ENCODE results near the gene RUBCNL.
A peak's percentile ranks its signal among the peaks of the same experiment; 100 is the strongest.

RUBCNL gene

DNA sequence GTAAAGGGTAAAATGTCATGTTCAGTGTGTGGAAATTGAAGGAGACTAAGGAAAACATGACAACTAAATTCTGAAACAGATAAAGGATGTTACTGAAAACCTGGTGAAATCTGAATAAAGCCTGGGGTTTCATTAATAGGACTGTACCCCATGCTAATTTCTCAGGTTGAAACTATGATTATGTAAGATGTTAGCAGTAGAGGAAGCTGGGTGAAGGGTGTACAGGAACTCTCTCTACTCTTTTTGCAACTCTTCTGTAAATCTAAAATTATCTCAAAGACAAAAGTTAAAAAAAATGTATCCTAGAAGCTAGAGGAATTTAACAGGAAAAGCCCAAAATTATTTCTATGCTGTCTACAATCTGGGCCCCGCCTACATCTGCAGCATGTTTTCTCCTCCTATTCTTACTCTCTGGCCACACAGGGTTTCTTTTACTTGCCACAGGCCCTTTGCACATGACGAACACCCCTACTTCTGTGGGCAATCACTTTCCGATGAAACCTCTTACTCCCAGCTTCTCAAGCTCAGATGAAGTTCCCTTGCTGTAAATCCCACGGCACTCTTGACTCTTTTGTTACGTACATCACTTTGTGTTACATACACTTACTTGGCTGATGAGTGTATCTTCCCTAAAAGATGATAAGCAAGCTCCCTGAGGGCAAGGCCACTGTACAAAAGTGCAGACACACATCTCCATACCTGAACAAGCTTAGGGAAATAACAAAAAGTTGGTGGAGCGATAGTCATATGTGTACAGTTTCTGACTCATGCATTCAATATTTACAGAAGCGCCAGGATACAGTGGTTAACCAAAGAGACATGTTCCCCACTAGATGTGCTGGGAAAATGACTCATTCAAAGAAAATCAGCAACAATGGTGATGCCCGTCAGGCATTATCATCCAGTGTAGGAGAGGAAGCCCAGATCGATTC, 32.6 kb downstream of the RUBCNL start:
- Histone ChIP-seq H3K4me1 (ENCODE audit: control insufficient read depth, insufficient read depth, low read length, poor library complexity, severe bottlenecking) (peaks cover 4% of the 10 kb centered on the region), H3K9me3 (ENCODE audit: control insufficient read depth, low read length) (peaks cover 8% of the 10 kb centered on the region), H3K4me3 (ENCODE audit: extremely low read depth, insufficient read depth, low read length, poor library complexity, severe bottlenecking) (no peak overlapping the region), H3K27ac (ENCODE audit: low read depth, low read length, severe bottlenecking) (peak overlapping the region; percentile 92), H3K36me3 (ENCODE audit: control insufficient read depth, insufficient read depth, low read length) (no peaks in the 10 kb centered on the region)
- 86 to 92% methylated on average over 5 to 6 of the region's 9 CpGs for WGBS, 2 experiments (ENCODE audit: insufficient coverage in 2 of 2)

DNA sequence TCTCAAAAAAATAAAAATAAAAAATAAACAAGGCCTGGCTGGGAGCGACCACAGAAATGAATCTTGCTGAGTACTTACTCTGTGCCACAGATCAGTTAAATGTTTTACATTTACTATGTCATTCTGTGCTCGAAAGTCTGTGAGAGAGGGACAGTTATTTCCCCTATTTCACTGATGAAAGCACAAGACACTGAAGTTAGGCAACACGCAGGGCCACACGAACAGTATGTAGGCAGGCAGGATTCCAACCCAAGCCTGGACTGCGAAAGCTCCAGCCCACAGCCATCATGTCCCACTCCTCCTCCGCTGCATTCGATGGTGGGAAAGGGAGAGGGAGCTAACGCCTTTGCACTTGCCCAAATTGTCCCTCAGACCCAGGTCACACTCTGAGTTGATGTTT, 34.2 kb downstream of the RUBCNL start:
- no peaks in the 10 kb centered on the region for H3K36me3 ChIP-seq (ENCODE audit: control insufficient read depth, insufficient read depth, low read length)
- WGBS, 2 experiments (ENCODE audit: insufficient coverage in 2 of 2), result 80 to 100% methylated on average over 3 to 4 of the region's 8 CpGs
- no peak overlapping the region for H3K27ac ChIP-seq (ENCODE audit: low read depth, low read length, severe bottlenecking)

DNA sequence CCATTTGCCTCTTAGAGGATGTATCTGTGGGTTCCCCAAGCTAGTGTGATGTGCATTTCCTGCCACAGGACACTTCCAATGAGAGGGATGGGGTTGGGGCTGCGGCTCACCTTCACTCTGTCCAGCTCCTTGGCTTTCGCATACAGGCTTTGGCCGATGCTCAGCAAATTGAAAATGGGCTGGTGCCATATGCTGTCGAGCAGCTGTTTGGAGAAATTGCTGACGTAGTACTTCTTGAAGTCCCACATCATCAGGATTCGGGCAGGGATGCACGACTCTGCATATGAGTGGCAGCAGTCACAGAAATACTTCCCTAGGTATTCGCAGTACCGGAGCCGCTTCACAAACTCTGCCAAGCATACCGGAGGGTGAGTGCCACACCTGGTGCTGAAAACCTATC, 37.0 kb downstream of the RUBCNL start:
- peaks cover 8% of the 10 kb centered on the region for H3K9me3 ChIP-seq (ENCODE audit: control insufficient read depth, low read length)
- no peaks in the 10 kb centered on the region for H3K4me1 ChIP-seq (ENCODE audit: control insufficient read depth, insufficient read depth, low read length, poor library complexity, severe bottlenecking)
- H3K36me3 ChIP-seq (ENCODE audit: control insufficient read depth, insufficient read depth, low read length), result no peaks in the 10 kb centered on the region
- no peak overlapping the region for H3K4me3 ChIP-seq (ENCODE audit: extremely low read depth, insufficient read depth, low read length, poor library complexity, severe bottlenecking)
- WGBS, 2 experiments (ENCODE audit: insufficient coverage in 2 of 2), result 93 to 99% methylated on average over 10 to 11 of the region's 11 CpGs
- no peak overlapping the region for H3K27ac ChIP-seq (ENCODE audit: low read depth, low read length, severe bottlenecking)

More for the DNA sequence above, 34.2 kb downstream of the RUBCNL start:
- no peak overlapping the region for H3K4me3 ChIP-seq (ENCODE audit: extremely low read depth, insufficient read depth, low read length, poor library complexity, severe bottlenecking)
- H3K4me1 ChIP-seq (ENCODE audit: control insufficient read depth, insufficient read depth, low read length, poor library complexity, severe bottlenecking), result peaks cover 4% of the 10 kb centered on the region
- H3K9me3 ChIP-seq (ENCODE audit: control insufficient read depth, low read length), result peaks cover 8% of the 10 kb centered on the region

DNA sequence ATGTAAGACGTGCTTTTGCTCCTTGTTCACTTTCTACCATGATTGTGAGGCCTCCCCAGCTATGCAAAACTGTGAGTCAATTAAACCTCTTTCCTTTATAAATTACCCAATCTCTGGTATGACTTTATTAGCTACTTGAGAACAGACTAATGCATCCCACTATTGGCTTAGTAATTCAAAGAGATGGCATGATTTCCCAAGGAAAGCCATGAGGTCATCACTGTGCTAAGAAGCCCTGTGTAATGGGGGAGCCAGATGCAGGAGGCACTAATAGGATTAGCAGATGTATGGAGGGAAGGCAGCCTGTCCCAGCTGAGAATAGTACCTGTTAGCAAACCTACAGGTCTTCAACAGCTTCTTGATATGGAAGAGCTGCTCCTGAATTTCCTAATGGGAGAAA, 38.1 kb downstream of the RUBCNL start:
- no peaks in the 10 kb centered on the region for H3K4me1 ChIP-seq (ENCODE audit: control insufficient read depth, insufficient read depth, low read length, poor library complexity, severe bottlenecking)
- no peaks in the 10 kb centered on the region for H3K36me3 ChIP-seq (ENCODE audit: control insufficient read depth, insufficient read depth, low read length)
- H3K27ac ChIP-seq (ENCODE audit: low read depth, low read length, severe bottlenecking), result no peak overlapping the region
- no peaks in the 10 kb centered on the region for H3K9me3 ChIP-seq (ENCODE audit: control insufficient read depth, low read length)
- H3K4me3 ChIP-seq (ENCODE audit: extremely low read depth, insufficient read depth, low read length, poor library complexity, severe bottlenecking), result no peak overlapping the region
- WGBS, 2 experiments (ENCODE audit: insufficient coverage in 2 of 2), result 90 to 100% methylated on average over 1 of the region's 1 CpG

DNA sequence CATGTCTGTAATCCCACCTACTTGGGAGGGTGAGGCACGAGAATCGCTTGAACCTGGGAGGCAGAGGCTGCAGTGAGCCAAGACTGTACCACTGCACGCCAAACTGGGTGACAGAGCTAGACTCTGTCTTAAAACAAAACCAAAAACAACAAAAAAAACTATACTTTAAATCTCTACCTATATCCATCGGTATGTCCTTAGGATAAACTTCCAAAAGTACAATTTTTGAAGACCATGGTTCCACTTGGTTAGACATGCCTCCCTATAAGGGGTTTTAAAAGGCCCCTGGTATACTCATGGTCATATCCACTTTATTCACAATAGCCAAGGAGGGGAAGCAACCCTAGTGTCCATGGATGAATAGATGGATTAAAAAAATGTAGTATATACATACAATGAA, 39.8 kb downstream of the RUBCNL start:
- no peak overlapping the region for H3K27ac ChIP-seq (ENCODE audit: low read depth, low read length, severe bottlenecking)
- no peaks in the 10 kb centered on the region for H3K4me1 ChIP-seq (ENCODE audit: control insufficient read depth, insufficient read depth, low read length, poor library complexity, severe bottlenecking)
- H3K4me3 ChIP-seq (ENCODE audit: extremely low read depth, insufficient read depth, low read length, poor library complexity, severe bottlenecking), result no peak overlapping the region
- no peaks in the 10 kb centered on the region for H3K9me3 ChIP-seq (ENCODE audit: control insufficient read depth, low read length)
- WGBS, 2 experiments (ENCODE audit: insufficient coverage in 2 of 2), result 91 to 95% methylated on average over 4 of the region's 4 CpGs
- H3K36me3 ChIP-seq (ENCODE audit: control insufficient read depth, insufficient read depth, low read length), result no peaks in the 10 kb centered on the region

DNA sequence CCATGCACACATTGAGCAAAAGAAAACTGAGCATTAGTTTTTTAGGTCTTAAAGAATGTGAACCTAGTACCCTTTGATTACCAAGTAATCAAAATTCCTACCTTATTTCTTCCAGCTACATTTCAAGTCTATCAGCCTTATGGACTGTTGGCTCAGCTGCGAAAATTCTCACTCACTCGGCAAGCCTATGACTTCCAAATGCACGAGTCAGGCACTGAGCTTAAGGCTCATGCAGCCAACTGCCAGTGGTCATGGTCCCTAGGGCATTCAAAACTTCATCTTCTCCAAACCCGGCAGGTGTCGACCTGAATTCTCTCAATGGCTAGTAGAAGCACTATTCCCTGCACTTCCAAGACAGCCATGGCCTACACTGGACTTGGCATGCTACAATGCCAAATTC, 41.2 kb downstream of the RUBCNL start:
- Histone ChIP-seq H3K36me3 (ENCODE audit: control insufficient read depth, insufficient read depth, low read length) (no peaks in the 10 kb centered on the region), H3K9me3 (ENCODE audit: control insufficient read depth, low read length) (no peaks in the 10 kb centered on the region), H3K4me3 (ENCODE audit: extremely low read depth, insufficient read depth, low read length, poor library complexity, severe bottlenecking) (no peak overlapping the region), H3K4me1 (ENCODE audit: control insufficient read depth, insufficient read depth, low read length, poor library complexity, severe bottlenecking) (no peaks in the 10 kb centered on the region), H3K27ac (ENCODE audit: low read depth, low read length, severe bottlenecking) (no peak overlapping the region)
- 85 to 97% methylated on average over 5 of the region's 5 CpGs for WGBS, 2 experiments (ENCODE audit: insufficient coverage in 2 of 2)

DNA sequence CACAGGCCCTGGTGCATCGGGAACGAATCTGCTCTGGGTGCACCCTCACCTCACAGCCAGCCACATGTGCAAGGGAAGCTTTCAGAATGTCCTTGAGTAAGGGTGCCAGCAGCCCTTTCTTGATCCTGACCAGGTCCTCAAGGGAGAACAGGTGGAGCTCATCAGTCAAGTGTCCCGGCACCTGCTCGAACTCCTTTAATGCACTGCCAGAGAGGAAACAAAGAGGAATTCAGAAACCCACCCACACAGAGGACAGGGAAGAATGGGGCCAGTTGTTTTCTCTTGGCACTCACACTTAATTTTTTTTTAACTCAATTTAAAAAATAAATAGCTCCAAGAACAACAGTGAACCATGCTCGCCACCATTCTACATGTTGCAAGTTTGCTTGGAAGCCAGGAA, 41.7 kb downstream of the RUBCNL start:
- no peaks in the 10 kb centered on the region for H3K36me3 ChIP-seq (ENCODE audit: control insufficient read depth, insufficient read depth, low read length)
- 96 to 100% methylated on average over 3 to 4 of the region's 5 CpGs for WGBS, 2 experiments (ENCODE audit: insufficient coverage in 2 of 2)

DNA sequence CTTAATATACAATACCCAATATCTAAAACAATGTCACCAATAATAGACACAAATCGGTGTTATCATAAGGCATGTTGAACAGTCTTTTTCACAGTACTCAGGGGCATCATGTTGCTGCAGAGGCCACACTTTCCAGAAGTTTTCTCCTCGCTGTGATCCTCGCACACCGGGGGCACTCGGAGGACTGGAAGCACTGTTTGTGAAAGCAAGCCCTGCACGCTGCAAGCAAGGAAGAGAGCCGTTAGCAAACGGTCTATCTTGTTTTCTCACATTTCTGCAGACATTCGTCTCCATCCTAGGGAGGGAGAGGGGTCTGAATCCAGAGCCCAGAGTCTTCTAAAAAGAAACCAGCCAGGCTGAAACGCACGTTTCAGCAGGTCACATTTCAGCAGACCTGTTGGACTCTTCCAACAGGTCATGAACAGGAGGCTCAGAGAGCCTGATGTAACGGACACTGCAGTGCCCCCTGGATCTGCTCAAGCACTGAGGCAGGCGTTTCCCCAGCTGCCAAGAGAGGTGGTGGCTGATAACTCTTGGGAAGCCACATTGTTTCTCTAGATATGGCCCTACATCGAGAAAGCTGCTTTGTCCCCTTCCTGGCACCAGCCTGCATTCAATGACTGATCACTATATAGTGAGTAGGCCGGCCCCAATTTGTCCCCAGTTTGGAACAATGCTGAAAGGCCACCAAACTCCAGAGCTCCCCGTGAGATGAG, 43.6 kb downstream of the RUBCNL start:
- WGBS, 2 experiments (ENCODE audit: insufficient coverage in 2 of 2), result 85 to 87% methylated on average over 11 to 14 of the region's 16 CpGs
- no peaks in the 10 kb centered on the region for H3K4me1 ChIP-seq (ENCODE audit: control insufficient read depth, insufficient read depth, low read length, poor library complexity, severe bottlenecking)
- H3K4me3 ChIP-seq (ENCODE audit: extremely low read depth, insufficient read depth, low read length, poor library complexity, severe bottlenecking), result no peak overlapping the region
- no peak overlapping the region for H3K27ac ChIP-seq (ENCODE audit: low read depth, low read length, severe bottlenecking)
- H3K36me3 ChIP-seq (ENCODE audit: control insufficient read depth, insufficient read depth, low read length), result no peaks in the 10 kb centered on the region
- H3K9me3 ChIP-seq (ENCODE audit: control insufficient read depth, low read length), result no peaks in the 10 kb centered on the region

More for the DNA sequence above, 41.7 kb downstream of the RUBCNL start:
- Histone ChIP-seq H3K9me3 (ENCODE audit: control insufficient read depth, low read length) (no peaks in the 10 kb centered on the region), H3K4me1 (ENCODE audit: control insufficient read depth, insufficient read depth, low read length, poor library complexity, severe bottlenecking) (no peaks in the 10 kb centered on the region), H3K27ac (ENCODE audit: low read depth, low read length, severe bottlenecking) (no peak overlapping the region), H3K4me3 (ENCODE audit: extremely low read depth, insufficient read depth, low read length, poor library complexity, severe bottlenecking) (no peak overlapping the region)

DNA sequence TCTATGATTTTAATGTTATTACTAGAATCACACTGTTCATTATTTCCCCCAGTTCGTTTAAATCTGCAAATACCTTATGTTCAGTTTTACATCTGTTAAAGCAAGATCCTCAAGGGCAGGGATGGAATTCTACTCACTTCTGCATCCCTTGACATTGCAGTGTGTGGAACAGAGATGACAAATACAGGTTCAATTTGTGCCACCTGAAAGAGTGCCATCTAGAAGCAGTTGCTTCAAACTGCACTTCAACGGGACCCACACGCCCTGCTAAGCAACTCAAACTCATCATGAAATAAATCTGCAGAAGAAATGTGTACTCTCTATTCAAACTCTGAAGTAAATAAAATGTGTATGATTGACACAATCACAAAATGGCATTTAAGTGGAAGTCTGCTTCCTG, 44.5 kb downstream of the RUBCNL start:
- Histone ChIP-seq H3K9me3 (ENCODE audit: control insufficient read depth, low read length) (no peaks in the 10 kb centered on the region), H3K4me3 (ENCODE audit: extremely low read depth, insufficient read depth, low read length, poor library complexity, severe bottlenecking) (no peak overlapping the region), H3K27ac (ENCODE audit: low read depth, low read length, severe bottlenecking) (no peak overlapping the region), H3K4me1 (ENCODE audit: control insufficient read depth, insufficient read depth, low read length, poor library complexity, severe bottlenecking) (no peaks in the 10 kb centered on the region), H3K36me3 (ENCODE audit: control insufficient read depth, insufficient read depth, low read length) (no peaks in the 10 kb centered on the region)
- 100% methylated on average over 2 of the region's 3 CpGs; no CpG with 5 or more reads in 1 of the 2 experiments for WGBS, 2 experiments (ENCODE audit: insufficient coverage in 2 of 2)

DNA sequence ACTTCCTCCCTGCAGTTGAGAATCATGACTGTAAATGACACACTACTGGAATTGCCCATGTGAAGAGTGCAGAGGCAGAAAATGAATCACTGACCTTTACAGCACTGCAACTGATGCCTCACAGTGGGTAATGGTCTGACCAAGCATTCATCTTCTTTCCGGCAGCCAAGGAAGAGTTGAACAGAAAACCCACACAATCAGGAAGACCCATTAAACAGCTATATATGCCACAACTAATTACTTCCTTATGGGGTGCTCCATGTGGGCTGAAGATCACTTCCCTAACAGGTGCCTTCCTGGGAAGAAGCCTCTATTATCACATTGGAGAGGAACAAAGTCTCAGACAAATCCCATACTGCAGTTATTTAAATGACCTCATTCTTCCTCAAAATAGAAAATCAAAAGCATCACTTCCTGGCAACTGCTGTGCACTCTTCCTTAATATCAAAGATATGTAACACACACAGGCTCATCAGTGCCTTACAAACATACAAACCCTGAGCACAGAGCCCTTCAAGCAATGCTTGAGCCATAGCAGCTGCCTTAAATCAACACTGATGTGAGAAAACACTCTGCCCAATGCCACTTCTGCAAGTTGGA, 45.8 kb downstream of the RUBCNL start:
- H3K9me3 ChIP-seq (ENCODE audit: control insufficient read depth, low read length), result peaks cover 6% of the 10 kb centered on the region
- no peak overlapping the region for H3K27ac ChIP-seq (ENCODE audit: low read depth, low read length, severe bottlenecking)
- no peak overlapping the region for H3K4me3 ChIP-seq (ENCODE audit: extremely low read depth, insufficient read depth, low read length, poor library complexity, severe bottlenecking)
- WGBS, 2 experiments (ENCODE audit: insufficient coverage in 2 of 2), result 100% methylated on average over 1 of the region's 1 CpG
- no peaks in the 10 kb centered on the region for H3K36me3 ChIP-seq (ENCODE audit: control insufficient read depth, insufficient read depth, low read length)
- H3K4me1 ChIP-seq (ENCODE audit: control insufficient read depth, insufficient read depth, low read length, poor library complexity, severe bottlenecking), result no peaks in the 10 kb centered on the region
